NOMO-1 (cell line): ENCODE measurements around the gene PLCG1.

Source experiments
- DNase-seq, 2 experiments: peaks; one replicate each; lab custom pipeline; 2025; ENCODE audit not compliant: unreplicated experiment in 2 of 2; lab: John Stamatoyannopoulos, UW

PLCG1 gene

DNA sequence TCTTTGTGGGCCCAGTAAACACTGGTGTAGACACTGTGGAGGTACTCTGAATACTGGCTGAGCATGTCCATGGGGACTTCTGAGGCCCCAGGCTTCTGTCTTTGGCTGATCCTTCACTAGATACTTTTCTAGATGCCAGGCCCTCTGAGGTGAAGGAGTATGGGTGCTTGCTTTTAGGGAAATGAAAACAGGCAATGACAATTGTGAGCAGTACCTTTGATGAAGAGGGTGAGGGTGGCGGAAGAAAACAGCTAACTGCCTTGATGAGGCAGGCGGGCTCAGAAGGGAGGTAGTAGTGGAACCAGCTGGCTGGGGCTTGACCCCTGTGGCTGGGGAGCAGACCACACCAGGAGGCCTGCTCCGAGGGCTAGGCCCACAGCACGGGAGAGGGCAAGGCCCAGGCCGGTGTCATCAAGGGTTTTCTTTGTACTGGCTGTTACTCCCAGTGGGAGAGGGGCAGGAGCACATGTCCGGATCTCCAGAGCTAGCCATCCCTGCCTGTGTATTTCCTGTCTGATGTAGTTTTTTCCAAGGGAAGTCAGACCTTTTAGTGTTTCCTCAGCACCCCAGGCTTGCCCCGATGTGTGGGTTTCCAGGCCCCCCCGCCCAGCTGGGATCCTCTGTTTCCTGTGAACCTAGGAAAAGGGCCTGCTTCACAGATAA lies 3.9 kb downstream of the PLCG1 start:
- DNase-seq, result no peak

DNA sequence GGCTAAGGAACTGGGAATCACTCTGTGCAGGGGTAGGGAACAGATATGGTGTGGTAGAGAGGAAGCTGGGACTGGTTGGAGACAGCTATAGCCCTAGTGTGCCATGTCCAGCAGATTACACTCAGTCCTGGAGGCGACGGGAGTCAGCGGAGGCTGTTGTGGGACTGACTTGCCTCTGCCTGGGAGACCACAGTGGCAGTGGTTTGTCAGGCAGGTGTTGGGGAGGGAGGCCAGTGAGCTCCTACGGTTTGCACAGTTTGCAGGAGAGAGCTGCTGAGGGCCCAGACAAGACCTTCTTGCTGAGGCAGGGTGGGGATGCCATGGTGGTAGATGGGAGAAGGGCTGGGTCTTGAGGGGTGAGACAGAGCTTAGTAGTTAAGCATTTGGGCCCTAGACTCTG lies 4.9 kb downstream of the PLCG1 start:
- no peak for DNase-seq

DNA sequence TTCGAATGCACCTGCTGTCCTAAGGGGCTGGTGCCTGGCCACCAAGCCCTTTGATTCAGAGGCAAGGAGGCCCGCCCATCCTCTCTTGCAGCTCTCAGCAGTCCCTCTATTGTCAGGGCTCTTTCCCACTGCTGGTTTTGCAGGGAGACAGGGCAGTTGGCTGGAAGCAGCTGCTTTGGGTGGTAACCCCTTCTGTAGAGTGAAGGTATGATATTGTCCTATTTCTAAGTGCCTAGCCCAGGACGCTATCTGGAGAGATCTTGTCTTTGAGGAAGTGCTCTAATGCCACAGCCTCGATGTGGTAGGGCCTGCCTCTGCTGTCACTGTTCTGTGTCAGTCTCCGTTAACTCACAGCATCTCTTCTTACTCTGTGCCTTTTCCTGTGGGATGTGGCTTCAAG lies 5.6 kb downstream of the PLCG1 start:
- DNase-seq, result no peak

DNA sequence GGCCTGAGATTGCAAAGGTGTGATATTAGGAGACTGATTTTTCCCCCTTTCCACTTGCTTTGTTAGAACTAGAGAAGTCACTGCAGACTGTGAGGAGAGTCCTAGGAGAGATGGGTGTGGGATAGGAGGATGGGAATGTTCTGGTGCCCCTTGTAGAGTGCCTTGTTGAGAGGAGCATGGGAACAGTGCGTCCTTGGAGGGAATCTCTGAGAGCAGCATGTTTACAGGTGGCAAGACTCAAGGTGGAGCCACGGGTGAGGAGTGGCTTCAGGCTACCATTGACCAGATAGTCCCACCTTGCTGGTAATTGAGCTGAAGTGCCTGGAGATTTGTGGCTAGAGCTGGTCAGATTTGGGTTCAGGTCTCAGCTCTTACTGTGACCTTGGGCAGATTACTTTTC lies 6.0 kb downstream of the PLCG1 start:
- no peak for DNase-seq

DNA sequence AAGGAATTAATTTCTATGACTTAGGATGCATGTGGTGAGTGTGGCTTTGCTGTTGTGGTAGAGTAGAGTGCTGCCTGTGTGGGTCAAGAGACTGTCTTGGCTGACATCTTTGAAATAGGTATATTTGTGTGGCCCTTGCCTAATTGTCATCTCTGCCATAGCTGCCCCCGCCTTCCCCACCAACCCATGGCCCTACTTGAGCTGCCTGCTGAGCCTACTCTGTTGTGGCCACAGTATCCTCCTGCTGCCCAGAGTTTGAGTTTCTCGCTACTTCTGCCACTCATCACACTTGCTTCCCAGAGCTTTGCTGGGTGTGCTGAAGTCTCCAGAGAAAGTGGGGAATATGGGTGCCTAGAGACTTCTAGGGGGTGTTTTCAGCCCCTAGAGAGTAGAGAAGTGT lies 8.0 kb downstream of the PLCG1 start:
- DNase-seq, result no peak

DNA sequence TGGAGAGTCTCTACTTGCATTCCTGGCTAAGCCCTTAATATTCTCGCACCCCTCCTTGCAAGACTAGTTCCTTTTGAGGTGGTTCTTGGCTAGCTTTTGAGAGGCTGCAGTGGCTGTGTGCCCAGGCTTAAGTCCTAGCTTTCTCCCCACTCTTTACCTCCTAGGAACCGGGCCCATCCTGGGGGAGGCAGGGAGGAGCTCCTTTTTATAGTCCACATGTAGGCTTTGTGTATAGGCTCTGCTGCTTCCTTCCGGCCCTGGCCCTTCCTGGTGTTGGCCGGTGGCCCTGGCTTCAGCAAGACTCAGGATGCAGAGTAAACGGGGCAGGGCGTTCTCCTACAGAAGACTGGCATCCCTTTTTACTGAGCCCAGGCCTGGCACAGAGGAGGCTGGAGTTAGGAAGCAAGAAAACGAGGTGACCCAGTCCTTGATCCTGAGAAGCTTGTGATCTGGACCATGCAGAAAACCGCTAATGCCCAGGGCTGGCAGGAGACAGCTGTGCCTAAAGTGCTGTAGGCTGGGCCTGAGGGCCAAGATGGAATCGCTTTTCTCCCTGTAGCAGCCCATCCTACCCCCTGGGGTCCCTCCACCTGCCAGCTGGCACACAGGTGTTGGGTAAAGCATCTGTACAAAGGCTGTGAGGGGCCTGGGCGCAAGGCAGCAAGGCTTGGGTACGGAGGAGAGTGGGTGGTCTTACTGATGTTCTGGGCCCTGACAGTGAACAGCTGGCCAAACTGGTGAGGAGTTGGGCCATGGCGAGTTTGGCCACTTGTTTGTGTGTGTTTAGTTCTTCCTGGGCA lies 8.7 kb downstream of the PLCG1 start:
- DNase-seq, result no peak

DNA sequence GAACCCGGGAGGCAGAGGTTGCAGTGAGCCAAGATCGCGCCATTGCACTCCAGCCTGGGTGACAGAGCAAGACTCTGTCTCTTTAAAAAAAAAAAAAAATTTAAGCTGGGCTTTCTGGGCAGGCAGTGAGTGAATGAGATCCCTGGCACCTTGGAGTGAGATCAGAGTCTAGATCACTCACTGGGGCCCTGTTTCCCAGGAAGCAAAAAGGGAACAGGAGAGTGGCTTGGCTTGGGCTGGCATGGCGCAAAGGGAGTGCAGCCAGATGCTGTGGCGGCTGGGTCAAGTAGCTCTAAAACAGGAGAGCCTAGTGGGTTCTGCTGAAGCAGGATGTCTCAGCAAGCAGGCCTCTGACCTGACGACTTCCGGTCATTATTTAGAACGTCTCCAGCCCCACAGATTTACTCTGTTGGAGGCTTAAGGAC lies 10.4 kb downstream of the PLCG1 start:
- no peak for DNase-seq

DNA sequence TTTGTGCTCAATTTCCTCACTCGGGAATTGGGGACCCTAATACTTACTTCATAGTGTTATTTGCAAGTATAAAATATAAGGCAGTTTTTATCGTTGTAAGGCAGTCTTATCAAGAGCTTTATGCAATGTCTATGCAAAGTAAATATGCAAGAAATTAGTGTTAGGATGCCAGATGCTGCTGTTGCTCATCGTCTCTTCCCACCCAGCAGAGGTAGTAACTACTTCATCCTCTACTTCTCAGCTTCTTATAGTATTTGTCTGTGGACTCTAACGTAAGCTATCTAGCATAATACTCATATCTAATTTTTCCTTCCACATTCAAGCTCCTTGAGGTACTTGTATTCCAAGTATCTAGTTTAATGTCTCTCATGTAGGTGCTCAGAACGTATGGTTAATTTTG lies 11.6 kb downstream of the PLCG1 start:
- no peak for DNase-seq

DNA sequence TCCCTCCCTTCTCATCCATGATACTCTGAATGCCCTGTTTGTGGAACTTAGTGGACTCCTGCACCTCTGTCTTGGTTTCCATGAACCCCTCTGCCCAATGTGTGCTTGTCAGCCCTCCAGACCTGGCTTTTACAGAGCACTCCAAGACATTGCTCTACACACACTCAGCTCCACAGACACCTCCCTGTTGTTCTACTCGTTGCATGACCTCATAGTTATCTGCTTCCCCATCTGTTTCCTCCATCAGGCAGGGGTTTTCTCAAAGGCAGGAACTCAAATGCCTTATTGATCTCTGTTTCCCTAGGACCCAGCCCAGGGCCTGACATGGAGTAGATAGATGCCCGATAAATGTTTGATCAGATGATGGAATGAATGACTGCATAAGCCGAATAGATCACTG lies 13.3 kb downstream of the PLCG1 start:
- no peak for DNase-seq

DNA sequence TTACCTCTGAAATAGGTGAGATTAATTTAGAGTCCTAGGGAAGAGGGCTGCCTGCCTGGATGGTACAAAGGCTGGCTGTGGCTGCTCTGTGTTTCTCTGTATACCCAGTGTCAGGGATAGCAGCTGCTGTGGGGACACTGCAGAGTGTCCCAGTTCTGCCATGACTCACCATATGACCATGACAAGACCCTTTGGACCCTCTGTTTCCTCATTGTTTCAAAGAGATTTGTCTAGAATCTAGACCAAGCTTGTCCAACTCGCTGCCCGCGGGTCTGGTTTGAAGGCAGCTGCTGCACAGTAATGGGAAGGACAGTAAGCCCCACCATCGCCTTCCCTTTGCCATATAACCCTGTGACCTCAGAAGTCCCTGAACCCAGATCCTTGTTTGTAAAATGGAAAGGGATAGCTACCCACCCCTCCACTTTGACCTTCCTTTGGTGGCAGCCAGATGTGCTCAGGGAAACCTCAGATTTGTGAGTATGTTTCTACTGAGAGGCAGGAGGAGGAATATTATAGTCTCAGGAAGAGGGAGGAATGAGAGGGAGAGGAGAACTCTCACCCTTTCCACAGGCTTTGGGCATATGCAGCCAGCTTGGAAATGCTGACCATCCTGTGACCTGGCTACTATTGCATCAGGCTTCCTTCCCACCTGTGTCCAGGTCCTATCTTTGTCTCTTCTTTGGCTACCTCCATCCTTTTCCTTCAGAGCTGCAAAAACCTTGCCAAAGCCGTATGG lies 14.0 kb downstream of the PLCG1 start:
- DNase-seq, result no peak

DNA sequence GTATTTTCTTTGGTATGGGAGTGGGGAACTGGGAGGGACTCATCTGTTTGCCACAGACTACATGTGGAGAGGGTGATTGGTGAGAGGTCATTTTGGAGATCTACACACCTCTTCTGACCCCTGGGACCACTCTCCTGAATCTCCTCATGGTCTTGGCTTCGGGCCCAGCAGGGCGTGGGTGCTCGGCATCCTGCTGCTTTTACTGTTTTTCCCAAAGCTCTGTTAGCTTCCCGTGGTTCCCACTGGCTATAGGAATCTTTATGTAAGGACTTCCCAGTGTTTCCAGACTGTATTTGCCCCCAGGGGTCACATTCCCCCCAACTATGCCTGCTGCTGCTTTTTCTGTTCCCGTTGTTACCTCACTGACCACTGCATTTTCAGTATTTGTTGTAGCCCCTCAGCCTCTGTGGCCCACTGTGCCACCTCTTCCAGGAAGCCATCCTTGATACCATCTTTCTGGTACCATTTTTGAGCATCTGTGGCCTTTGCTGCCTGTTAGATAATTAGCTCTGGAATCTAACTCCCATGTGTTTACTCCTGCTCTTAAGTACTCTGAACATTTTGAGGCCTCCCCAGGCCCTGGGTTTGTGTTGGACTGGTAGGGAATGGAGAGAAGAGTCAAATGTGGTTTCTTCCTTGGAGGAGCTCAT lies 14.9 kb downstream of the PLCG1 start:
- no peak for DNase-seq

DNA sequence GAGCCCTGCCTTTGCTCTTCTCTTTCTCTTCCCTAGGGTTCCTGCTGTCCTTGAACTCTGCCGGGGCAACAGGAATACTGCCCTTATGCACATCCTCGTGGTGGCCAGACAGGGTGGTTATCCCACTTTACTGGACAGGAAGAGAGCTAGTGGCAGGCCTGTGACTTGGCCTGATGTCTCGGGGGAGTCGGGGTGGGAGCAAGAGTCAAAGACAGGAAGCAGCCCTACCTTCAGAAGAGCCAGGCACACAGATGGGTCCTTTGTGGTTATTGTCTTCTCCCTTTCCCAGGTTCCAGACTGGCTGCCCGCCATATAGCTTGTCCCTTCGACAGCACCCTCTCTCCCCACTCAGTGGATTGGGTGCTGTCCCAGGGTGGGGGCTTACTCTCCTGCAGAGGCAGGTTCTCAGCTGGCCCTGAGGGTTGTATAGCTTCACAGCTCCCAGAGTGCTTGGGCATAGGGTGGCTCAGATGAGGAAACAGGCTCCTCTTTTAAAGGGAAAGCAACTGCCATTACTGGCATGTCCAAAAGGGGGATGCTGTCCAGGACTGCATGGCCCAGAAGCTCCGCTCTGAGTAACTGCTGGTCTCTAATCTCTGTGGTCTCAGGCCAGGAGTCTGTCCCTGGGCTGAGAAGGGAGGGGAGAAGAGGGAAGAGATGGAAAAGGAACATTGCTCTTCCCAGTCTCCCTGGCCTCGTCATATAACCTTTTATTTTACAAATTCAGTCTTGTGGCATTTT lies 17.3 kb downstream of the PLCG1 start:
- DNase-seq, result no peak

DNA sequence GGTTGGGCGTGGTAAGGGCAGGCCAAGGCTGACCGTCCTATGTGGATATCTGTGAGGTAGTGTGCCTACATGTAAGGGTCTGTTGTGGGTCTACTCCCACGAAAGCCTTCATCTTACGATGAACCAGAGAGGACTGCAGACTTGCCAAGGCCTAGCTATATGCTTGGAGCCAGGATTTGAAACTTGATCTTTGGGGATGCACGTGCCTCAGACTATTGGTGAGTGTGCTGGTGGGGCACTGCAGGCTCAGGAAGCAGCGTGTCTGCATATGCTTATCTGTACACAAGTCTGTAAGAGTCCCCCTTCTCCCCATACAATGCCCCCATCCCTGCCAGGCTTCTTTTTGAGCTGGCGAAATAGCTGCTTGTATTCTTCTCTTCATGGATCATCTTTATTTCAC lies 17.9 kb downstream of the PLCG1 start:
- DNase-seq, result no peak

DNA sequence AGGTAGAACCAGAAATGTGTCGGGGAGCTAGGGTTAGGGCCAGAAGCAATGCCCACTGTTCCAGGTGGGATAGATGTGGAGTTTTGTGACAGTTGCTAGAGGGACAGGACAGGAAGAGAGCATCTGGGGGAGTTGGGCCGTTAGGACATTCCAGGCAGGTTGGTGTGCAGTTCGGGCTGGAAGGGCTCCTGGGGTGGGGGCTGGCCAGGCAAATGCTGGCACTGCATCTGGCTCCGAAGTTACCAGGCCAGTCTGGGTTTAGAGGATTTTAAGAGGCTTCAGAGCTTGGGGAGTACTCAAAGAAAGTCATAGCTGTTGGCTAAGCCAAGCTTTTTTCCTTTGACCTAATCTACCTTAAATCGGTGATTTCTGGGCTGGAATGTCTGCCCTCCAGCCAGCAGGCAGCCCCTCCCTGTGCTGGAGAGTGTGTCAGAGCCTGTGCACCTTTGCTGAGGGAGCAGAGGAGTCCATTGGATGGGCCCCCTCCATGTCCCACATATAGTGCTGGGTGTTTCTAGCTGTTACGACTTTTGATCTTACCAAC lies 20.8 kb downstream of the PLCG1 start:
- no peak for DNase-seq

DNA sequence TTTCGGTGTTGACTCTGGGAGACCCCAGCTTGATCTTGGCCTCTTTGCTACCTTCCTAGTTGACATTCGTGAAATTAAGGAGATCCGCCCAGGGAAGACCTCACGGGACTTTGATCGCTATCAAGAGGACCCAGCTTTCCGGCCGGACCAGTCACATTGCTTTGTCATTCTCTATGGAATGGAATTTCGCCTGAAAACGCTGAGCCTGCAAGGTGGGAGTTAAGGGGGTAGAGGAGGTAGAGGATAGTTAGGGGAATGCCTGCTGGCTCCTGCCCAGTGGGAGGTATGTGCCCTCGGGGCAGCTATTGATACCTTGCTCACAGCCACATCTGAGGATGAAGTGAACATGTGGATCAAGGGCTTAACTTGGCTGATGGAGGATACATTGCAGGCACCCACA lies 22.2 kb downstream of the PLCG1 start:
- DNase-seq, result no peak

DNA sequence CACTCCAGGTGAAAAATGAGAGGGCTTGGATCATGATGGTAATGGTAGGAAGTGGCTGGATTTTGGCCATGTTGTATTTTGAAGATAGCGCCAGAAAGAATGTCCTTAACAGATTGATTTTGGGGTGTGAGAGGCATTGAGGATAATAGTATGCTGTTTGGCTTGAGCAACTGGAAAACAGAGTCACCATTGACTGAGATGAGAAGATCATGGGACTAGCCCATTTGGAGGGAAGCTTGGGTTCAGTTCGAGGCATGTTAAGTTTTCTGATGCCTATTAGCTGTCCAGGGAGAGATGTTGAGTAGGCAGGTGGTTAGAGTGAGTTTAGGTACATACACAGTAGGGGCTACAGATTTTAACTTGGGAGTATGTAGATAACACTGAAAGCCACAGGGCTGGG lies 23.3 kb downstream of the PLCG1 start:
- DNase-seq, result no peak

DNA sequence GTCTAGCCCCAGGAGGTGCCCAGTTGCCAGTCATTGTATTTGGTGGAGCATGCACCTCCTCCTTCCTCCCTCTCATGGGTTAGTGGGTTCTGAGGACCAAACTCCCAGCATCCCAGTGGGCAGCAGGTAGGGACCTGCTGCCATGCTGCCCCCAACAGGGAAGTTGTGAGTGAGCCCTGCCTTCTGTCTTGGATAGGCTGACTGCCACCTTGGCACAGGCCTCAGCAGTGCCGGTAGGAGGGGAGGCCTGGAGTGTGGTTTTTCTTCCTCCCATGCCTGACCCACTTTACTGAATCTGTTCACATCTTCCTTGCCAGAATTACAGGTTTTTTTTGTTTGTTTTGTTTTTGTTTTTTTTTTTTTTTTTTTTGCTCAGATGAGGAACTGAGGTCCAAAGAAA lies 24.5 kb downstream of the PLCG1 start:
- DNase-seq, result no peak

DNA sequence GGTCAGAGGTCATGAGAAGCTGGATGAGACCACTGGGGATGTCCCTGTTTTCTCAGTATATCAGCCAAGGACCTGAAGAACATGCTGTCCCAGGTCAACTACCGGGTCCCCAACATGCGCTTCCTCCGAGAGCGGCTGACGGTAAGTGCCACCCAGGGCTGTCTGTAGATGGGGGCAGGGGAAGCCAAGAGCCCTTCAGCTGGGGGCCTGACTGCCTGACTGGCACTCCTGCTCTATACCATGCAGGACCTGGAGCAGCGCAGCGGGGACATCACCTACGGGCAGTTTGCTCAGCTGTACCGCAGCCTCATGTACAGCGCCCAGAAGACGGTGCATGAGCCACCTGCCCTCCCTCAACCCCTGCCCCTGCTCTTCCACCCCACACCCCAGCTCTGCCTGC lies 25.1 kb downstream of the PLCG1 start:
- DNase-seq, result no peak

DNA sequence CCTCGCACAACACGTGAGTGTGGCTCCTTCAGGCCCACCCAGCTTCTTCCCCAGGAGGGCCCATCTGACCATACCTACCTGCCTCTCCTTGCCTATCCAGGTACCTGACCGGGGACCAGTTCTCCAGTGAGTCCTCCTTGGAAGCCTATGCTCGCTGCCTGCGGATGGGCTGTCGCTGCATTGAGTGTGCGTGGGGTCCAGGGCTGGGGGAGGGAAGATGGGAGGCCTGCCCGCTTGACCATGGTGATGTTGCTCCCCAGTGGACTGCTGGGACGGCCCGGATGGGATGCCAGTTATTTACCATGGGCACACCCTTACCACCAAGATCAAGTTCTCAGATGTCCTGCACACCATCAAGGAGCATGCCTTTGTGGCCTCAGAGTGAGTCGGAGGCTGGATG lies 26.5 kb downstream of the PLCG1 start:
- DNase-seq, result no peak
